Activated naive CD8-positive, alpha-beta T cell treated with anti-CD3 and anti-CD28 coated beads for 36 hours (primary cell): ENCODE results near the gene ACAP1. TPM values are rescaled to one million over a fixed set of nuclear protein-coding genes. Genes with fewer than 3 reads are reported as not detected.

Experiments used
- DNase-seq: peaks from one replicate; pipeline ENCODE4 v3.0.0; 2021
- H3K27ac Mint-ChIP-seq: one replicate; pipeline ENCODE4 v1.8.0; 2022; ENCODE audit warnings: mild to moderate bottlenecking, moderate library complexity, mixed read lengths
- H3K27me3 Mint-ChIP-seq: one replicate; pipeline ENCODE4 v1.8.0; 2022; ENCODE audit warnings: mild to moderate bottlenecking, mixed read lengths
- H3K36me3 Mint-ChIP-seq: one replicate; pipeline ENCODE4 v1.8.0; 2021; ENCODE audit warnings: mild to moderate bottlenecking, mixed read lengths
- H3K4me1 Mint-ChIP-seq: one replicate; pipeline ENCODE4 v1.8.0; 2021; ENCODE audit warnings: mixed read lengths
- H3K4me3 Mint-ChIP-seq: one replicate; pipeline ENCODE4 v1.8.0; 2022; ENCODE audit warnings: mild to moderate bottlenecking, moderate library complexity, mixed read lengths
- H3K9me3 Mint-ChIP-seq: one replicate; pipeline ENCODE4 v1.8.0; 2022; ENCODE audit warnings: mixed read lengths
- total RNA-seq, 2 experiments: library from RNA; stranded (reverse); gene quantifications; one replicate each; pipeline ENCODE4 v1.2.3, GENCODE V29; 2021

The ACAP1 gene
- total RNA-seq, 2 experiments from 2014 or later, result 235 to 238 TPM

DNA sequence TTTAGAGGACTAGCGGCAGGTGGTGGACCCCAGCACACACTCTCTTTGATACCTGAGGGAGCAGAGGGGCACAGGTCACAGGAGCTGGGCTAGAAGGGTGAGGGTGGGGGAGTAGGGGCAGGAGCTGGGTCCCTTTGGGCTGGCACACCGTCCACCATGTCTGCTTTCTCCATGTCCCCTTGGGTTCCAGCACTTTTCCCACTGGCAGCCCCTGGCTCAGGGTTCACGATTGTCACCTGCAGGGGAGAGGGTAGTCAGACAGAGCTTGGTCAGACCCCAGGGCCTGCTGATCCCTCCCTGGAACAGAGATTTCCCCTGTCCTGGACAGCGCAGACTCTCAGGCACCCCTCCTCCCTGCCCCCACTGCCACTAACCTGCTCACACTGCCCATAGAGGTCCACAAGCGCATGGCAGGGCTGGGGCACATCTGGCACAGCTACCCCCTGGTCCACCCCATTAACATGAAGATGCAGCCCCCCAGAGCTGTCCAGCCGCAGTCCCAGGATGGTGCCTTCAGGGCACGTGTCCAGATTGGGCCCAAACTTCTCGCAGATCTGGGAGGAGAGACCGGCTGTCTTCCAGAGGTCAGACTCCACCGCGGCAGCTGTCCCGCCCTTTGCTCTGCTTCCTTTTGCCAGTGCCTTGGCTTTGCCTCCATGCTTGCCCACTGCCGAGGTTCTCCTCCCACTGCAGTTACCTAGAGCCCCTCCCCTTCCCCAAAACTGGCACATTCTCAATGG, 18.0 kb upstream of the ACAP1 start:
- Mint-ChIP-seq H3K36me3 (peaks cover 12% of the 10 kb centered on the region), H3K9me3 (no peaks in the 10 kb centered on the region), H3K27me3 (no peaks in the 10 kb centered on the region), H3K27ac (no peak overlapping the region), H3K4me3 (no peak overlapping the region), H3K4me1 (peaks cover 12% of the 10 kb centered on the region)
- no peak for DNase-seq

DNA sequence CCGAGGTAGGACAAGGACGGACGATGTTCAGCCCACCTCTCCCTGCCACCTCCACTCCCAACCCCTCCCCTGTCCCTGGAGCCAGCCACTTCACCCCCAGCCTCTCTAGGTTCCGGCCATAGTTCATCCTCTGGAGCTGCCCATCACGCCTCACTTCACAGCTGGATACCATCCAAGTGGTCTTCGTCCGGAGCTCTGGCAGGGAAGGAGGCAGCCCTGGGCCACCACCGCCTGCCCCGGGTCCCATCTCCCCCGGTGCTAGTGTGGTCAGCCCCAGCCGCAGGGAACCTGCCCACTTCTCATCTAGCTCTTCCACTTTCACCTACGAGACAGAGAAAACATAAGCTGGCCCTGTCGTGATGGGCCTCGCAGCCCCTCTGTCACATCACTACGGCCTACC, 14.9 kb upstream of the ACAP1 start:
- Mint-ChIP-seq H3K4me1 (peaks cover 4% of the 10 kb centered on the region), H3K4me3 (no peak overlapping the region), H3K9me3 (no peaks in the 10 kb centered on the region), H3K27me3 (no peaks in the 10 kb centered on the region), H3K36me3 (peaks cover 9% of the 10 kb centered on the region), H3K27ac (no peak overlapping the region)
- no peak for DNase-seq

DNA sequence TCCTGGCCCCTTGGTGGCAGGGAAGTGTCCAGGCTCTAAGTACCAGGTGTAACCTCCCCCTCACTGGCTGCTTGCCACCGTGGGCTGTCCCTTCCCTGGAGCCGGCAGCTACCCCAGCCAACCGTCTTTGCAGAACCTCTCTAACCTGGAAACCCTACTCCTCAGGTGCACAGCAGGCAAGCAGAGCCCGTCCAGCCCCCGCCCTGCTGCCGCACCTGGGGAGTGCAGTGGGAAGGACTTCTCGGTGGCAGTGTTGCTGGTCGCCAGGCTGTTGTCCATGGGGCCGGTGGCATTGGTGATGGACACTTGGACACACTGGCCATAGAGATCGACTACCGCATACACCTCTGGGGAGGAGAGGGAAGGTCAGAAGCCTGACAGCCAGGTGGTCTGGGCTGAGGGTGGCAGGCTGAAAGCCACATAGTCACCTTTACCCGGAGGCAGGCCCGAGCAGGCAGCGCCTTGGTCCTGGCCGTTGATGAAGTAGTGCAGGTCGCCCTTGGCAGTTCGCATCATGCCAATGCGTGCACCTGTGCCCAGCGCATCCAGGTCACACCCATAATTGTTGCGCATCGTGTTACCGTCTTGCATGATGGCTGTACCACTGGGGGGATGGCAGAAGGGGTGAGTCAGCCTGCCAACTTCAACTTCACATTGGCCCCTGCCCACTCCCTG, 13.7 kb upstream of the ACAP1 start:
- Mint-ChIP-seq H3K27ac (no peak overlapping the region), H3K4me1 (peaks cover 9% of the 10 kb centered on the region), H3K9me3 (no peaks in the 10 kb centered on the region), H3K27me3 (no peaks in the 10 kb centered on the region), H3K36me3 (peaks cover 7% of the 10 kb centered on the region), H3K4me3 (no peak overlapping the region)
- DNase-seq, result no peak

DNA sequence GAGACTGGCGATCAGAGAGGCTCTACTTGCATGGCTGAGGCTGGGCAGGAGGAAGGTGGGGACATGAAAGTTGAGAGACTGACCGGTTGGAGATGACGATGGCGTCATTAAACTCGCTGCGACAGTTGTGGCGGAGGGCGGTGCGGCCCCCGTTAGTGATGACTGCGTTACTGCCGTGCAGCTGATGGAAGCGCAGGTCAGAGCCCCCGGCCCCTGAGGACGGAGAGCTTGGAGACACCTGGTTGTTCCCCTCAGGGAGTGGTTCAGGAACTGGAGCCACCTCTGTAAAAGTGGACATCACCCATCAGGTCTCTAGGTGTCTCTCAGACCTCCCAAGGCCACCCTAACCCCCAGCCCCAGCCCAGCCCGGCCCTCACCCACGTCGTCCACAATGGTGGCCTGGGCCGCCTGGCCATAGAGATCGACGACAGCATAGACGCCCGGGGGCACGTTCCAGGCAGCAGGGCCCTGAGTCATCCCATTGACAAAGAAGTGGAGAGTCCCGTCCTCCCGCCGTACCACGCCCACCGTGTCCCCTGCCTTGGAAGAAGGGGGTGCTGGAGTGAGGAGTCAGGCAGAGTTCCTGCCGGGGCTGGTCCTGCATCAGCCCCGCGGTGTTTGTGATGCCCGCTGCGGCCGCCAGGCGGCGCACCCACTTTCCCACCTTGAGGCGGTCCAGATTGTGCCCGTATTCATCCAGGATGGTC, 12.4 kb upstream of the ACAP1 start:
- Mint-ChIP-seq H3K27ac (no peak overlapping the region), H3K4me1 (peaks cover 19% of the 10 kb centered on the region), H3K27me3 (no peaks in the 10 kb centered on the region), H3K9me3 (no peaks in the 10 kb centered on the region), H3K36me3 (peaks cover 5% of the 10 kb centered on the region), H3K4me3 (no peak overlapping the region)
- DNase-seq, result peak; percentile 61

DNA sequence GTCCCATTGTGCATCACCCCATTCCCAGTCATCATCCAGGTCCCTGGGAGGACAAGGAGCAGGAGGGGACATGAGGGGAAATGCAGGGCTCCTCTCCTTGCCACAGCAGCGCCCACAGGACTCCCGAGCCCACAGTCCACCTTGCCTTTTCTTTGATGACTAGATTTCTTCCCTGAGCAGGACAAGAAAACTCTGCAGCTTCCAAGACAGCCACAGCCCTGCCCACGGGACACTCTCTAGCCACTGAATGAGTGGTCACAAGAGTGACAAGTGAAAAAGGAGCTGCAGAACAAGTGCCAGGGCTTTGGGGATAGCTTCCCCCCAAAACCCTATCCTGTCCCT, 11.9 kb upstream of the ACAP1 start:
- no peaks in the 10 kb centered on the region for H3K27me3 Mint-ChIP-seq
- H3K36me3 Mint-ChIP-seq, result peaks cover 5% of the 10 kb centered on the region

DNA sequence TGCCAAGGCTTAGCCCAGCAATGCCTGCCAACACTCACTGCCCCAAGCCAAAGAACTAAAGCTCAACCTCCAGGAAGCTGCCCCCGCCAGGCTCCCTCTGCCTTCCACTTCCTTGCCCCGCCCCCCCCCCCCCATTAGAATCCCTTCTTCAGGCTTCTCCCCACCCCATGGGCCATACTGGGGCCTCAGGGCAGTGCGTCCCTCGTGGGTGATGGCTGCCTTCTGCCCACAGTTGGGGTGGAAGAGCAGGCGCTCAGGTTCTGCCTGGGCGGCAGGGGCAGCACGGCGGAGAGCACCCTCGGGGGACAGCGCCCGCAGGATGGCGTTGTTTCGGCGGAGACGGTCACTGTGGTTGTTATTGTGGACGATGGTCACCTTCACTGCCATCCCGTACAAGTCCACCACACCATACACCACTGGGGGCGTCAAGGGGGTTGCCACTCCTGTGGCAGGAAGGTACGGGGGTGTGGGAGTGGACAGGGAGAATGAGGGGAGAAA, 11.2 kb upstream of the ACAP1 start:
- no peaks in the 10 kb centered on the region for H3K27me3 Mint-ChIP-seq
- H3K4me3 Mint-ChIP-seq, result no peak overlapping the region
- H3K9me3 Mint-ChIP-seq, result no peaks in the 10 kb centered on the region
- DNase-seq, result no peak
- H3K27ac Mint-ChIP-seq, result no peak overlapping the region
- H3K4me1 Mint-ChIP-seq, result peaks cover 19% of the 10 kb centered on the region
- peaks cover 5% of the 10 kb centered on the region for H3K36me3 Mint-ChIP-seq

More for the DNA sequence above, 11.9 kb upstream of the ACAP1 start:
- Mint-ChIP-seq H3K4me1 (peaks cover 19% of the 10 kb centered on the region), H3K27ac (no peak overlapping the region), H3K9me3 (no peaks in the 10 kb centered on the region), H3K4me3 (no peak overlapping the region)
- DNase-seq, result no peak

DNA sequence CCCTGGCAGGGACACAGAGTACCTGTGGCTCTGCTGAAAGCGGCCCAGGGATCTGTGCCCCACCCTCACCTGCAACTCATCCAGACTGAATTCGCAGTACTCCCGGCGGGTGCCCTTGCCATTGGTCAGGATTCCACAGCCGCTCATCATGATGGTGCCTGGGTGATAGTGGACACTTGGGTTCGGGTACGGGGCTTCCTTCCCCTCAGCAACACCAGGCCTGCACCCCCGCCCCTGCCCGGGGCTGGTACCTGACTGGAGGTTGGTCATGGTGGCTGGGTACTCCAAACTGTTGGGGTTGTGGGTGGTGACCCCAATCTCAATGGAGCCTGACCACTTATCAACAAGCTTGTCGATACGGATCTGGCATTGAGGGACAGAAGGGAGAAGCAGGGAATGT, 10.1 kb upstream of the ACAP1 start:
- Mint-ChIP-seq H3K27me3 (no peaks in the 10 kb centered on the region), H3K4me3 (no peak overlapping the region), H3K4me1 (peaks cover 24% of the 10 kb centered on the region)

DNA sequence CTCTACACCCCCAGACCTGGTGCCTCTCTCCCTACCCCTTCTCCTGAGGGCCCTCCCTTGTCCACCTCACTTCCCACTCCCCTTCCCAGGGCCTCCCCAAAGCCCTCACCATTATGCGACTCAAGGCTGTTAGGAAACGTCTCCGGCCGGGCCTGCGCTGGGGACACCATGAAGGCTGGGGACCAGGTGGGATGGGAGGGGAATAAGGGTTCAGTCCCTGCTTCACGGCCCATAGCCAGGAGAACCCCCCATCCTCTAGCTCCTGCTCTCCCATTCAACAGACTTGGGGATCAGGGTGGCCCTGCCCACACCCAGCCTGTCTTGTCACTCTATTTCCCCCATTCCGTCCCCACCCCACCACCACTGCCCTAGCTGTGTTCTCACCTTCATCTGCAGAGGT, 9.3 kb upstream of the ACAP1 start:
- DNase-seq, result no peak
- no peak overlapping the region for H3K27ac Mint-ChIP-seq
- H3K9me3 Mint-ChIP-seq, result no peaks in the 10 kb centered on the region
- H3K27me3 Mint-ChIP-seq, result no peaks in the 10 kb centered on the region
- H3K36me3 Mint-ChIP-seq, result peaks cover 4% of the 10 kb centered on the region
- peak overlapping the region; percentile 55 for H3K4me3 Mint-ChIP-seq
- peaks cover 26% of the 10 kb centered on the region for H3K4me1 Mint-ChIP-seq

More for the DNA sequence above, 10.1 kb upstream of the ACAP1 start:
- H3K27ac Mint-ChIP-seq, result no peak overlapping the region
- no peak for DNase-seq
- H3K9me3 Mint-ChIP-seq, result no peaks in the 10 kb centered on the region
- H3K36me3 Mint-ChIP-seq, result peaks cover 4% of the 10 kb centered on the region

DNA sequence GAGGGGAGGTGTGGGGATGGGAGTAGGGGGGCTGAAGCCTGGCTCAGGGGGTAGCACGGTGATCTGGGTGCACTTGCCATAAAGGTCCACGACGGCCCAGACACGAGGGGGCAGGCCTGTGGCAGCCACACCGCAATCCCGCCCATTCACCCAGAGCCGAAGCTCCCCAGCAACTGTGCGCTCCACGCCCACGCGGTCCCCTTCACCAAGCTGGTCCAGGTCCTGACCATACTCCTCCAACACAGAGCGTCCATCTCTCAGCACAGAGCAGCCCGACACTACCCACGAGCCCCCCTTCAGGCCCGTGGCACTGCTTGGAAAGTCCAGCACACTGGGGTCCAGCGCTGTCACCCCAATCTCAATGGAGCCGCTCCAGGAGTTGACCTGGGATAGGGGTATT, 8.8 kb upstream of the ACAP1 start:
- H3K36me3 Mint-ChIP-seq, result peaks cover 4% of the 10 kb centered on the region

DNA sequence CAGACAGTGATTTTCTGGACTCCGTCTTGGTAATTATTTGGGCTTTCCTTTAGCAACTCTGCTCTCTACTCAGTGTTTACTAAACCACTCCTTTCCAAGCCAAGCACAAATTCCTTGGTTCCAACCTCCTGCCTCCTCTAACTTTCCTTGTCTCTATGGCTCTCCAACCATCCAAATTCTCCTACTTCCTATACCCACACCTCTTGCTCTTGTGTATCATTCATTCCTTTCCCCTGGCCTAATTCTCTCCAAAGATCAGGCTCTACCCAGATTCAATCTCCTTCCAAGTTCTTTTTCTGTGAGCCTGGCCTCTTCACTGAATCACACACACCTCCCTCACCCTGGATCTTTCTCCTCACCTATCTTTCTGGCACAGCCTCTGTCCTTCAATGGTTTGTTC, 8.3 kb upstream of the ACAP1 start:
- Mint-ChIP-seq H3K36me3 (peaks cover 4% of the 10 kb centered on the region), H3K9me3 (no peaks in the 10 kb centered on the region), H3K27ac (peak overlapping the region; percentile 52), H3K4me1 (peaks cover 34% of the 10 kb centered on the region), H3K4me3 (peak overlapping the region; percentile 86), H3K27me3 (no peaks in the 10 kb centered on the region)
- no peak for DNase-seq

More for the DNA sequence above, 8.8 kb upstream of the ACAP1 start:
- Mint-ChIP-seq H3K27ac (no peak overlapping the region), H3K27me3 (no peaks in the 10 kb centered on the region), H3K4me3 (peak overlapping the region; percentile 55), H3K9me3 (no peaks in the 10 kb centered on the region), H3K4me1 (peaks cover 30% of the 10 kb centered on the region)
- DNase-seq, result no peak

DNA sequence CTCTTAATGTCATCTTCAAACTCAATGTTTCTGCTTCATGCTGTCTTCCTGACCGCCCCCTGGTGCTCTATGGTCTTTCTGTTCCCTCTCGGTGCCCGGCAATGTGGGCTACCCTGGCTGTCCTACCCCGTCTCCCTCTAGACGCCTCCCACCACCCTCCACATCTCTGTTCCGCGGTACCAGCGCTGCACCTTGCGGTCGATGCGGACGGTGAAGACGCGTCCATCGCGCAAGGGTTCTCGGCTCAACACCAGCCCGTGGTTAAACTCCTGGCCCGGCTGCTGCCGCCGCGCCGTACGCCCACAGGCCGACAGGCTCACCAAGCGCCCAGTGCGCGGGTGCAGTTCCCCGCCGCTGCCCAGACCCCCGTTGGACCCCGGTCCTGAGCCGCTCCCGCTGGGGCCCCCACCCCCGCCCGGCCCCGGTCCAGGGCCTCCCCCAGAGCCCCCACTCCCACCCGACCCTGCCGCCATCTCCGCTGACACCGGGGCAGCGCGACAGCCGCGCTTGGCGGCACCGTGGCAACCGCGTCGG, 7.4 kb upstream of the ACAP1 start, which contains the start of gene NEURL4:
Gene NEURL4, minus strand, starts transcription at position 496 of the 534 bp plus-strand sequence. Its CDS starts 23 bp downstream, at position 473.
- peak within 1 kb of the TSS; percentile 90 for H3K27ac Mint-ChIP-seq
- H3K36me3 Mint-ChIP-seq, result peaks cover 4% of the 10 kb centered on the region
- peaks cover 37% of the 10 kb centered on the region for H3K4me1 Mint-ChIP-seq
- H3K4me3 Mint-ChIP-seq, result peak within 1 kb of the TSS; percentile 86
- H3K27me3 Mint-ChIP-seq, result no peaks in the 10 kb centered on the region
- no peaks in the 10 kb centered on the region for H3K9me3 Mint-ChIP-seq
- DNase-seq, result no peak

DNA sequence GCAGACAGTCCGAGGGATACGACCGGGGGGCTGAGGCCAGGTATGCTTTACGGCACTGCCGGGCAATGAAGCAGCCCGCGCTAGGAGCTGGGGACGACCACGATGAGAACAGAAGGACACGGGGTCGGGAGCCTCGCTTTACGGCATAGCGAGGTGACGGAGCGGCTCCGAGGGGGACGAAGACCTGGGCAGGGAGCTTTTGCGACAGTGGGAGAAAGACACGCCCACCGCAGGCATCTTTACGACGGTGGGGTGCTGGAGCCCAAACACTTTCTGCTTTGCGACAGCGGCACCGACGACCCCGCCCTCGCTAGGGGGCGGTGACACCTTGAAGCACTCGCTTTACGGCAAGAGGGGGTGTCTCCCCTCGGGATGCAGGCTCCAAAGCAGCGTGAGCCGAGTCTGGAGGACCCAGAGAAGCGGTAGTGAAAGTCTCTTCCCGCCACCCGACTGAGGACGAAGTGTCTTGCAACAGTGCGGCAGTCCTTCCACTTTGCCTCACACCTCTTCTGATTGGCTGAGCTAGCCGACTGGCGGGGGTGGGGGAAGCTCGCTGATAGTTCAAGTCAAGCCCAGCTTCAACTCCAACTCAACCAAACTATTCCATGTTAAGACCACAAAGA, 6.8 kb upstream of the ACAP1 start:
- Mint-ChIP-seq H3K9me3 (no peaks in the 10 kb centered on the region), H3K36me3 (no peaks in the 10 kb centered on the region), H3K27me3 (no peaks in the 10 kb centered on the region), H3K4me3 (peak overlapping the region; percentile 76), H3K27ac (peak overlapping the region; percentile 90), H3K4me1 (peaks cover 34% of the 10 kb centered on the region)
- DNase-seq, result peak; percentile 97

DNA sequence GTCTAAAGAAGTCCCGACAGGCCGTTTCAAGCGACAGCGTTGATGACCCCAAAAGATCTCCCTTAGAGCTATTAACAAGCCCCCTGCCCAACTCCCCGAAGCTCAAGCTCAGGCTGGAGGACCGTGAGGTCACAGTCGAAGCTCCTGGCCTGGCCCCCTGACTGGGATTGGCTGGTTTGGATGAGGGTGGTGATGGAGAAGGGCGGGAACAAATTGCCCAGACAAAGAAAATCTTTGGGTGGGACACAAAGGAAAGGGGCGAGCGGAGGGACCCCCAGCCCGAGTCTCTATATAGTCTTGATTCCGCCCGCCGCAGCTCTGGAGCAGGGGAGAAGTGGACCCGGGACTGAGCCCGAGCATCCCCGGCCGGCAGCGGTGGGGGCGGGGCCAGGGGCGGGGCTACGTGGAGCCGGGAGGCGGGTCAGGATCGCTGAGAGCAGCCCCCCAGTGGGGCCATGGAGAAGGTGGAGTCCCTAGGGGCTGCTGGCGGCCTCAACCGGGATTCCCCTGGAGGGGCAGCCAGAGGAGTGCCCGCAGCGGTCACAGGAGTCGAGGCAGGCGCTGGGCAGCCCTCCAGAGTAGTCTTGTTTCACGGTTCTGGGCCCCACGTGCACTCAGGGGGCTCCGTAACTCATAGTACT, 6.2 kb upstream of the ACAP1 start:
- Mint-ChIP-seq H3K27me3 (no peaks in the 10 kb centered on the region), H3K4me3 (peak overlapping the region; percentile 76), H3K4me1 (peaks cover 39% of the 10 kb centered on the region), H3K9me3 (no peaks in the 10 kb centered on the region), H3K36me3 (no peaks in the 10 kb centered on the region), H3K27ac (peak overlapping the region; percentile 90)
- peak; percentile 84 for DNase-seq

DNA sequence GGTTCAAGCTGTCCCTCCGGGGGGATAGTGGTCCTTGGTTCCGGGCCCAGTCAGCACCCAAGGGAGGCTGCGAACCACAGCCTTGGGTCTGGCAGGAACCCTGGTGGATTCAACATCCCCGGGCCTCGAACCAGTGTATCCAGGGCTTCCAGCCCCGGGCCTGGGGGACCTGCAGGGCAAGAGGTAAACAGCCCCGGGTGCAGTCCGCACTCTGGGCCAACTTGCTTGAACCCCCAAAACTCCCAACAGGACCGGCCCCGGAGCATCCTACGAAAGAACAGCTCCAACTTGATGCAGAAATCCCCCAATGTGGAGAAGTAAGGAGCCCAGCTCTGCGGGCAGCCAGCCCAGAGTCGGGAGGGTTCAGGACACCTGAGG, 5.7 kb upstream of the ACAP1 start:
- DNase-seq, result no peak
- H3K27ac Mint-ChIP-seq, result peak overlapping the region; percentile 90
- H3K9me3 Mint-ChIP-seq, result no peaks in the 10 kb centered on the region
- H3K27me3 Mint-ChIP-seq, result no peaks in the 10 kb centered on the region
- H3K4me1 Mint-ChIP-seq, result peaks cover 44% of the 10 kb centered on the region
- H3K4me3 Mint-ChIP-seq, result peak overlapping the region; percentile 76
- H3K36me3 Mint-ChIP-seq, result no peaks in the 10 kb centered on the region
